22Rv1 (cell line): ENCODE data around the gene ACVR1B.
A peak's percentile ranks its signal among the peaks of the same experiment; 100 is the strongest.

Source experiments
- H3K27ac ChIP-seq: fragments of 450-650 bp; 2 replicates; pipeline ENCODE4 v1.5.1; 2017
- CTCF ChIP-seq: fragments of 450-650 bp; IDR thresholded peaks from 2 replicates; pipeline ENCODE4 v1.5.1; 2017; ENCODE audit warnings: mild to moderate bottlenecking
- ZFX ChIP-seq: fragments of 450-650 bp; IDR thresholded peaks from 2 replicates; pipeline ENCODE4 v1.6.1; 2017; ENCODE audit warnings: antibody characterized with exemption, borderline replicate concordance

The ACVR1B gene

GRCh38 chr12:52026263-52026662 lies 74.8 kb downstream of the ACVR1B start:
- TF ChIP-seq CTCF (no peak), ZFX (no peak)
- H3K27ac ChIP-seq: peak overlapping the region; percentile 99

GRCh38 chr12:52027085-52027843 lies 75.8 kb downstream of the ACVR1B start:
- no peak overlapping the region for H3K27ac ChIP-seq
- TF ChIP-seq CTCF (no peak), ZFX (no peak)

- peak overlapping the region; percentile 28; the same call in 1 of the 2 replicates for H3K27ac ChIP-seq
- TF ChIP-seq ZFX (no peak), CTCF (no peak)
These were observed 78.2 kb downstream of the ACVR1B start for GRCh38 chr12:52029685-52030084.

- no peak for TF ChIP-seq ZFX
- peak overlapping the region; percentile 72 for H3K27ac ChIP-seq
These were observed 80.9 kb downstream of the ACVR1B start for GRCh38 chr12:52032446-52032803.

GRCh38 chr12:52032804-52033445 lies 81.4 kb downstream of the ACVR1B start:
- H3K27ac ChIP-seq: peak overlapping the region; percentile 72
- TF ChIP-seq ZFX: no peak
- no peak for TF ChIP-seq CTCF

GRCh38 chr12:52033446-52034140 lies 82.1 kb downstream of the ACVR1B start:
- H3K27ac ChIP-seq: peak overlapping the region; percentile 72
- TF ChIP-seq ZFX (no peak), CTCF (no peak)

GRCh38 chr12:52035190-52035589 lies 83.7 kb downstream of the ACVR1B start:
- H3K27ac ChIP-seq: no peak overlapping the region
- TF ChIP-seq CTCF (no peak), ZFX (no peak)
